Gastrocnemius medialis (tissue), 4 donors: ENCODE measurements around the gene CARF.

Experiments used
- POLR2A ChIP-seq, 2 donors: fragments of 450-650 bp; IDR thresholded peaks; one replicate each; pipeline ENCODE4 v1.6.1; 2017; ENCODE audit warnings: antibody characterized with exemption in 2 of 2, mild to moderate bottlenecking in 2 of 2, moderate library complexity in 2 of 2
- TF ChIP-seq, protein P1 (sequence below), 5 experiments: fragments of 450-650 bp in 3 of 5; fragments of 200-600 bp in 2 of 5; sonication (generic) in 2 of 5; IDR thresholded peaks in 4 of 5; conservative IDR thresholded peaks in 1 of 5; 1 replicate in 4 of 5; 2 replicates in 1 of 5; pipeline ENCODE4 v1.5.1; 2016 to 2019; ENCODE audit warnings: antibody characterized with exemption in 5 of 5, mild to moderate bottlenecking in 3 of 5, moderate library complexity in 3 of 5

- TF ChIP-seq, protein P1, sequence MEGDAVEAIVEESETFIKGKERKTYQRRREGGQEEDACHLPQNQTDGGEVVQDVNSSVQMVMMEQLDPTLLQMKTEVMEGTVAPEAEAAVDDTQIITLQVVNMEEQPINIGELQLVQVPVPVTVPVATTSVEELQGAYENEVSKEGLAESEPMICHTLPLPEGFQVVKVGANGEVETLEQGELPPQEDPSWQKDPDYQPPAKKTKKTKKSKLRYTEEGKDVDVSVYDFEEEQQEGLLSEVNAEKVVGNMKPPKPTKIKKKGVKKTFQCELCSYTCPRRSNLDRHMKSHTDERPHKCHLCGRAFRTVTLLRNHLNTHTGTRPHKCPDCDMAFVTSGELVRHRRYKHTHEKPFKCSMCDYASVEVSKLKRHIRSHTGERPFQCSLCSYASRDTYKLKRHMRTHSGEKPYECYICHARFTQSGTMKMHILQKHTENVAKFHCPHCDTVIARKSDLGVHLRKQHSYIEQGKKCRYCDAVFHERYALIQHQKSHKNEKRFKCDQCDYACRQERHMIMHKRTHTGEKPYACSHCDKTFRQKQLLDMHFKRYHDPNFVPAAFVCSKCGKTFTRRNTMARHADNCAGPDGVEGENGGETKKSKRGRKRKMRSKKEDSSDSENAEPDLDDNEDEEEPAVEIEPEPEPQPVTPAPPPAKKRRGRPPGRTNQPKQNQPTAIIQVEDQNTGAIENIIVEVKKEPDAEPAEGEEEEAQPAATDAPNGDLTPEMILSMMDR (IDR thresholded peaks at IDR 0.05 in 4 of 5, conservative IDR thresholded peaks at IDR 0.05 in 1 of 5) = no peak
- no peak for TF ChIP-seq POLR2A (IDR thresholded peaks at IDR 0.05)
Observed at GRCh38 chr2:202883987-202884675, 27.9 kb upstream of the CARF start.
